HG03196 (cell line): ENCODE data around the gene ARSA.
A peak's percentile ranks its signal among the peaks of the same experiment; 100 is the strongest.
"Not testable (repeated sequence)": the region's sequence is repeated elsewhere in the genome, so short reads cannot be mapped to it uniquely, and the experiment has no call there.

Experiments used
- ATAC-seq: cut with Tn5 transposase; IDR thresholded peaks from one replicate; pipeline ENCODE4 v1.9.1; 2021; ENCODE audit not compliant: unreplicated experiment

The ARSA gene

GRCh38 chr22:50624347-50625130, 3.4 kb downstream of the ARSA start:
- no peak for ATAC-seq

DNA sequence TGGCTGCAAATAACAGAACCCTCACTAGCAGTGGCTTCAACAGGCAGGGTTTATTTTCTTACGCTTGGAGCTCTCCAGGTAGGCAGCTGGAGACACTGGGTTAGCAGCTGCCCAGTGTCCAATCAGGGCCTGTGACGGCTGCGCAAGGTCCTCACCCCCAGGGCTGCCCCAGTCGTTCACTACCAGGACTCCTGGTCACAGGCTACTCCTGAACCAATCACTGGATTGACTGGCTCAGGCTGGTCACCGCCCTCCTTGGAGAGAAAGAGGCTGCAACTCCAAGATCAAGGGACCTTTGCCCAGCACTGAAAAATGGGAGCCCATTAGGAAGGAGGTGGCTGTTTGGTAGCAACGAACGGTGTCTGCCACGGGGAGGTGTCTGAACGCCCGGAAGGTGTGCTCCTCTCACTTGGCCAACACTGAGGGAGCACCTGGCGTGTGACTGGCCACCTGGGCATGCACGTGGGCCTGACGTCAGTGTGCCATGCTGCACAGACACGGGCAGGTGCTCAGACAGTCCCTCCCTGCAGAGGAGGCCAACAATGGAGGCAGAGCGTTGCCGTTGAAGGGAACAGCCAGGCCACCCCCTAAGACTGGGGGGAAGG, 5.1 kb downstream of the ARSA start:
- no peak for ATAC-seq

DNA sequence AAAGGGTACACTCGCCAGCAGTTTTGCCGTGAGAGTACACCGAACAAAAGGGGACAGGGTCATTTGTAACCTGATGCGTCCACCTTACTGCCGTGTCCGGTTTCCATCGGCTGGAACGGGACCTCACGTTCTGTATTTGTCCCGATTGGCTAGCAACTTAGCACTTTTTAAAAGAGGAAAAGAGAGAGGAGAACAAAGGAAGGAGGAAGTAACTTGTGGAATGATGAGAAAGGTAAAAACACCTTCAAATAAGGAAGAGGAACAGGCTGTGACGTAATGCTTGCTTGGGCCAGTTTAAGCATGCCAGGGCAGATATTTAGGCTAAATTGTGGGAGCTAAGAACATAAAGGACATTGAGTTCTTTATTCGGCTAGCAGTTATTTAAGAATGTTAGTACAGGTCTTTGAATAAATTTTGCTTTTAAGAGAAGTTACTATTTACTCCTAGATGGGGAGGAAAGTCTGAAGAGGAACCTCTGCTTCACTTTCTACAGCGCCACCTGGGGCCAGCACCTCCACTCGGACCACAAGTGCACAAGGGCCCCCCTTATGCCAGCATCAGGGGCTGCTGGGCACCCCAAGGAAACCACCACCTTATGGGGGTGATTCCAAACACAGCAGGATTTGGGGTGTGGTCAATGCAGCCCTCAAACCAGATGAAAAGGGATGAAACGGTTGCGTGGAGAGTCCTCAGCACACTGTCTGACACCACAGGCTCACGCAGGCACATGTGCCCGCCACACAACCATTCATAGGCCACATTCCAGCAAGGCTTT, 5.8 kb downstream of the ARSA start:
- ATAC-seq, result no peak

DNA sequence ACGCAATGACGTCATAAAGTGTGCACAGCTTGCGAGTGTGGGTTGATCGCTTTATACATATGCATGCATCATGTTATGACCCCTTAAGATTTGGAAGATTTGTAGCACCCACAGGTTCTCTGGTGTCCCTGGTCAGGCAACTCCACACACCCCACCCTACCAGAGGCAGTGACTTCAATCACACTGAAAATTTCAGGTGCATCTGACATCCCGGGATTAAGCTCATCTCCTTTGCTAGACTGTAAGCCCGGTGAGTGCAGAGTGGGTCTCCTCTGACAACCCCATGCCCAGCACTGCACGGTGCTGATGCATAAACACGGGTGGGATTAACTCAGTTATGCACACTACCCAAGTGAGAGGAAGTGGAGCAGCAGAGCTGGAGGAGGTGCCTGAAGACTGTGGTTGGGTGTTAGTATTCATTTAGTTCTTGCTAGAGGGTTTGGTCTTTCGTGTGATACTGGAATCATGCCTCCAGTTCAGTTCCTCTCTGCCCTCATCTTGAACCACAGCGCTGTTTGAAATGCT, 6.5 kb downstream of the ARSA start:
- peak; percentile 31 for ATAC-seq

- peak; percentile 57 for ATAC-seq
These were observed 7.2 kb downstream of the ARSA start for GRCh38 chr22:50620593-50621355.

- not testable (repeated sequence) for ATAC-seq
These were observed 13.7 kb downstream of the ARSA start for GRCh38 chr22:50614296-50614695.

DNA sequence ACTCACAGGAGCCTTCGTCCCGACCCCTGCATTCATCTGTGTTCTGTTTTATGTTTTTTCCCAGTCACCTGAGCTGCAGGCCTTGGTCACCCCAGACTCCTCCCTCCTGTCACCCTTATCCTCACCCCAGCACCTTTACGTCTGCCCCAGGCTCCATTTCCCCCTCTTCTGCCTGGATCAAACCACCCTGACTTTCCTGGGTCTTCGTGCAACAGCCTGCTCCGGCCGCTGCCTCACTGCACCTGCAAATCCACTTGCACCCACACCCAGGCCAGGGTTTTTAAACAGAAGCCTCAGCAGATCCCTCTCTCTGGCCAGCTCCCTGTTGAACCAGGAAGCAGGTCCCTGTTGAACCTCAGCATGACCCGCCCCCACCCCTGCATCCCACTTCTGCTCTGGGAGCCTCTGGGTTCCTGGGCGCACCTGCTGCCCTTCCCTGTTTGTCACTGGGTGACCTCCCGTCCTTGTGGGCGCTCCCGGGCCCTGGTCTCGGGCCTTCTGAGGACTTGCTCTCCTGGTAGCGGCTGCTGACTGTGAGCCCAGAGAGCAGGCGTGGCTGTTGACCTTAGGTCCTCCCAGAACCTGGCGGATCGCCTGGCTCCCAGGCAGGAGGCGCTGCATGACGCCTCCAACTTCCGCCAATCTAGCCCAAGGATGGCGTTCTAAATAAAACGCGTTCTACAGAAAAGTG, 14.5 kb downstream of the ARSA start:
- no peak for ATAC-seq

DNA sequence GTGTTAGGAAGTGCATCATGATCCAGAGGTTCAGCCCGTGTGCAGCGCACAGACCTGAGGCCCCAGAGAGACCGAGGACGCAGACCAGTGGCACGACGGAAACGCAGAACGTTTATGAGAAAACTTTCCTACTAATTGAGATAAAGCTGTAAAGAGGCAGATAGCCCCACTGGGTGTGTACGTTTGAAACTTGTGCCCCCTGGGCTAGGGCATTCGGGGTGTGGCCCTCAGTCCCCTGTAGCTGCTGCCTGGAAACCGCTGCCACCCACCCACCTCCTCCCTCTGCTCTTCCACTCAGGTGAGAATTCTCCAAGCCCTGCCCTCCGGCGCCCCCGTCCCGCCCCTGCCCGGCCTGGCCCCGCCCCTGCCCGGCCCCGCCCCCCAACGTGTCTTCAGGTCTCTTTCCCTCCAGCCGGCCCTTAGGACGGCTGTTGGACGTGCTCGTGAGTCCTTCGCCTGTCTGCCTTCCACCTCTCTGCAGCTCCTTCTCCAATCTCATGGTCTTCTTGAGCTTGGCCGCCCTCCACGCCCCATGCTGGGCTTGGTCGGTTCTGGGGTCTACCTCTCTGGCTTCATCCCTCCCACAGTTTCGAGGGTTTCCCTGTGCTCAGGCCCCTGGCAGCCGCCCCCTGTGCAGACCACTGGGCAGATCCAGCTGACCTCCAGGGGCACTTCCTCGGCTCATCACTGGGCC, 15.3 kb downstream of the ARSA start:
- no peak for ATAC-seq

GRCh38 chr22:50612168-50612527, 15.8 kb downstream of the ARSA start:
- ATAC-seq, result no peak

GRCh38 chr22:50611341-50612060, 16.5 kb downstream of the ARSA start:
- no peak for ATAC-seq

GRCh38 chr22:50610581-50610980, 17.4 kb downstream of the ARSA start:
- no peak for ATAC-seq

DNA sequence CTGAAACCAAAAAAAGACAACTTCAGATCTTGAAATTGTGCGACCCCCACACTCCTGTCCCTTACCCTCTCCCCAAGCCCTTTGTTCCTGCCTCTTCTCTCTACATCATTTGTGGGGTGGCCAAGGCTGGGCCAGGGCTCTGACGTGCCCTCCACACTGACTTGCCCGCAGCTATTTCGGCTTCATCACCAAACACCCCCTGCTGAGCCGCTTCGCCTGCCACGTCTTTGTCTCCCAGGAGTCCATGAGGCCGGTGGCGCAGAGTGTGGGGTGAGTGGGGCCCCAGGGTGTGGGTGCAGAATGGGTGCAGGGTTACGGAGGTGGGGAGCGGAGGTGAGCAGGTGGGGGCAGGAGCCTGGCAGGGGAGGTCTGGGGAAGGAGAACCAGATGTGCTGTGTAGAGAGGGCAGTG, 17.9 kb downstream of the ARSA start:
- ATAC-seq, result no peak

DNA sequence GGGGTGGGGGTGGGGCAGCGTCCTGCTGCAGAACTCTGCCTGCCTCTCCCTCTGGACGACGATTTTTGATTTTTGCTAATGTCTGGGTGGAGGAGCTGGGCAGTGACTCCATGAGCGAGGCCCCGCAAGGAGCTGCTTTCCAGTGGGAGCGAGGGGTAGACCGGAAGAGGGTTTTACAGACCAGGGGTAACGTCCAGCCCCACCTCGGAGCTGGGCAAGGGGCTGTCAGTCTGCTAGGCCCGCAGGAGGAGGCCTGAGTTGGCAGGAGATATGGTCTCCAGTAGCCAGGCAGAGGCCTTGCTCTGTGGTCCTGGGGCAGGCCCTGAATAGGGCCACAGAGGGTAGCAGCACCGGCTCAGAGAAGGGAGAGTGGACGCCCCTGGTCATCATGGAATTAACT, 18.4 kb downstream of the ARSA start:
- ATAC-seq, result no peak

- ATAC-seq, result no peak
These were observed 19.0 kb downstream of the ARSA start for GRCh38 chr22:50608996-50609395.

DNA sequence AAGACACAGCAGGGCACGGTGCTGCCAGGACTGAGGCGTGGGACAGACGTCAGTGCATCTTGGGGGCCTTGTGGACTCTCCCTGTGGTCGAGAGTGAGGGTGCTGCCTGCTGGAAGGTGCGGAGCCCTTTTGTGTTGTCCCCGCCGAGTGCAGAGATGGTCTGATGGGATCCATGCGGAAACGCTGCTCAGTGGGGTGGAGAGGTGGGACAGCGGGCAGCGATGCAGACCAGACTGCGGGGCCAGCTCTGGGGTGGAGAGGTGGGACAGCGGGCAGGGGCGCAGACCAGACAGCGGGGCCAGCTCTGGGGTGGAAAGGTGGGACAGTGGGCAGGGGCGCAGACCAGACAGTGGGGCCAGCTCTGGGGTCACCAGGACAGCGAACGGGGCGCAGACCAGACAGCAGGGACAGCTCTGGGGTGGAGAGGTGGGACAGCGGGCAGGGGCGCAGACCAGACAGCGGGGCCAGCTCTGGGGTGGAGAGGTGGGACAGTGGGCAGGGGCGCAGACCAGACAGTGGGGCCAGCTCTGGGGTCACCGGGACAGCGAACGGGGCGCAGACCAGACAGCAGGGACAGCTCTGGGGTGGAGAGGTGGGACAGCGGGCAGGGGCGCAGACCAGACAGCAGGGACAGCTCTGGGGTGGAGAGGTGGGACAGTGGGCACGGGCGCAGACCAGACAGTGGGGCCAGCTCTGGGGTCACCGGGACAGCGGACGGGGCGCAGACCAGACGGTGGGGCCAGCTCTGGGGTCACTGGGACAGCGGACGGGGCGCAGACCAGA, 19.7 kb downstream of the ARSA start:
- not testable (repeated sequence) for ATAC-seq

DNA sequence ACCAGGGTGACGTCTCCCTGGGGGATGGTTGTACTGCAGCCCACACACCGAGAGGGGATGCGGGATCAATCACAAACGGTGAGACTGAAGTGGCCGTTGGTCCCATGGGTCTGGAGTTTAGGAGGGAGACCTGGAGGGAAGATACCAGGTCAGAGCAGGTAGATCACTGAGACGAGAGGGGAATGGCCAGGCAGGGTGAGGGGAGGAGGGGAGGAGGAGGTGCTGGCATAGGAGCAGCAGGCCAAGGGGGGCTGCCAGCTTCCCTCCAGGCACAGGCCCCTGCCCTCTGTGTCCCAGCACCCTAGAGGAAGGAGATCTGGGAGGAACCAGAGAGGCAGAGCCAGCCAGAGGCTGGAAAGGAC, 20.3 kb downstream of the ARSA start:
- ATAC-seq, result no peak

- no peak for ATAC-seq
These were observed 20.9 kb downstream of the ARSA start for GRCh38 chr22:50606946-50607658.
